HepG2 (cell line): ENCODE data around the gene NLRP12. TPM values are rescaled to one million over a fixed set of nuclear protein-coding genes. Genes with fewer than 3 reads are reported as not detected.

Experiments
- ATAC-seq: fragments of 200-7000 bp; cut with Tn5 transposase; 3 replicates; pipeline ENCODE4 v1.9.1; 2020; ENCODE audit warnings: mild to moderate bottlenecking, moderate library complexity
- BruUV-seq: library from RNA; stranded (reverse); fragments of 400-500 nt; replicated peaks from 2 replicates; lab custom pipeline; 2021; lab: Mats Ljungman, UMichigan
- CTCF ChIA-PET: fragments of 300-600 bp; formaldehyde crosslinking; extraction: SDS; loops from one replicate; lab custom pipeline; 2021; ENCODE audit warnings: low total read pairs, inconsistent platforms, low intra/inter-chr PET ratio; lab: Yijun Ruan, JAX
- POLR2A ChIA-PET: fragments of 350-600 bp; sonication (Branson Sonifier 250); formaldehyde crosslinking; loops from one replicate; lab custom pipeline; 2020; ENCODE audit warnings: antibody characterized with exemption, inconsistent platforms; lab: Yijun Ruan, JAX
- DNase-seq: peaks from one replicate; pipeline ENCODE4 v3.0.0-alpha.2; 2015; ENCODE audit warnings: low spot score
- FAIRE-seq: peaks from 3 replicates; lab custom pipeline; 2011; peaks lifted over from hg19 to GRCh38; lab: Jason Lieb, UNC
- H2AFZ ChIP-seq: one replicate; pipeline ENCODE4 v1.6.1; 2011; ENCODE audit warnings: low read length, inconsistent platforms
- H3K27ac ChIP-seq: fragments of 300-600 bp; 3 replicates; pipeline ENCODE4 v1.8.0; 2011; ENCODE audit warnings: mixed run types, mild to moderate bottlenecking, mixed read lengths, low read length, inconsistent platforms; ENCODE audit not compliant: insufficient read depth; ENCODE audit errors: extremely low read length
- H3K27me3 ChIP-seq, 2 experiments: fragments of 200-600 bp in 1 of 2; 2 replicates in 1 of 2; 3 replicates in 1 of 2; pipeline versions ENCODE4 v1.6.0 to v1.8.0; 2011; ENCODE audit warnings: low read length in 2 of 2, mild to moderate bottlenecking in 2 of 2, moderate library complexity in 2 of 2, inconsistent platforms in 1 of 2; ENCODE audit not compliant: insufficient read depth in 2 of 2, control insufficient read depth in 1 of 2
- H3K36me3 ChIP-seq, 2 experiments: fragments of 200-600 bp in 1 of 2; replicated peaks in 1 of 2; 2 replicates in 1 of 2; 3 replicates in 1 of 2; pipeline versions ENCODE4 v1.5.1 to v1.8.0; 2011; ENCODE audit warnings: low read length in 2 of 2, inconsistent platforms in 1 of 2; ENCODE audit not compliant: insufficient read depth in 2 of 2, control insufficient read depth in 1 of 2
- H3K4me1 ChIP-seq: 2 replicates; pipeline ENCODE4 v1.5.1; 2012; ENCODE audit warnings: low read length, inconsistent platforms; ENCODE audit not compliant: insufficient read depth
- H3K4me2 ChIP-seq: 2 replicates; pipeline ENCODE4 v1.6.0; 2011; ENCODE audit warnings: low read depth, low read length, inconsistent platforms
- H3K4me3 ChIP-seq, 3 experiments: fragments of 200-600 bp in 1 of 3; sonication (generic), shearing (Covaris generic) in 1 of 3; replicated peaks in 1 of 3; 2 replicates each; pipeline ENCODE4 v1.5.1; 2011 to 2016; ENCODE audit warnings: low read length in 3 of 3, inconsistent platforms in 2 of 3, low read depth in 2 of 3, mild to moderate bottlenecking in 2 of 3, control low read depth in 1 of 3, mixed read lengths in 1 of 3; ENCODE audit not compliant: insufficient read depth in 1 of 3
- H3K79me2 ChIP-seq: one replicate; pipeline ENCODE4 v1.6.1; 2011; ENCODE audit warnings: low read length, inconsistent platforms; ENCODE audit not compliant: insufficient read depth
- H3K9ac ChIP-seq: 2 replicates; pipeline ENCODE4 v1.6.0; 2011; ENCODE audit warnings: mild to moderate bottlenecking, low read depth, low read length, inconsistent platforms; ENCODE audit not compliant: insufficient read depth
- H3K9me3 ChIP-seq: 2 replicates; pipeline ENCODE4 v1.5.1; 2012; ENCODE audit warnings: mild to moderate bottlenecking, low read length
- H4K20me1 ChIP-seq: 2 replicates; pipeline ENCODE4 v1.6.0; 2011; ENCODE audit warnings: inconsistent platforms, mild to moderate bottlenecking, low read length, moderate library complexity; ENCODE audit not compliant: insufficient read depth
- HOXA7 ChIP-seq: sonication (generic); formaldehyde crosslinking; IDR thresholded peaks from 2 replicates; pipeline ENCODE4 v1.8.1; 2022; ENCODE audit warnings: mild to moderate bottlenecking, missing genetic modification reagents, moderate library complexity
- HOXD1 ChIP-seq: sonication (generic); formaldehyde crosslinking; IDR thresholded peaks from 2 replicates; pipeline ENCODE4 v1.5.0; 2020; ENCODE audit warnings: missing genetic modification reagents
- KDM4B ChIP-seq: sonication (generic); formaldehyde crosslinking; IDR thresholded peaks from 2 replicates; pipeline ENCODE4 v1.4.0; 2020; ENCODE audit warnings: missing genetic modification reagents
- SMAD1 ChIP-seq: sonication (generic); formaldehyde crosslinking; IDR thresholded peaks from 2 replicates; pipeline ENCODE4 v1.4.0; 2020; ENCODE audit warnings: missing genetic modification reagents, low read depth, mild to moderate bottlenecking, borderline replicate concordance
- ZNF280B ChIP-seq: sonication (generic); formaldehyde crosslinking; IDR thresholded peaks from 2 replicates; pipeline ENCODE4 v1.5.0; 2020; ENCODE audit warnings: missing genetic modification reagents, mild to moderate bottlenecking, borderline replicate concordance
- ZNF879 ChIP-seq: sonication (generic); formaldehyde crosslinking; IDR thresholded peaks from 2 replicates; pipeline ENCODE4 v1.8.1; 2023; ENCODE audit warnings: missing genetic modification reagents
- WGBS: methylation state at CpG from one replicate; pipeline ENCODE4 v1.1.6; 2017; ENCODE audit warnings: low lambda C conversion rate; 5-methylcytosine and 5-hydroxymethylcytosine counted together
- in situ Hi-C: cut with HindIII; loops from 2 replicates; pipeline ENCODE4 v1.10.0; 2017; ENCODE audit warnings: low pct_unique_long_range_greater_than_20kb; ENCODE audit not compliant: extremely low pct_ligation_motif_present
- intact Hi-C: fragments of 100-400 bp; cut with micrococcal nuclease; formaldehyde crosslinking; loops from one replicate; pipeline ENCODE4 v1.10.0; 2022; ENCODE audit not compliant: unreplicated experiment
- polyA plus RNA-seq, 8 experiments: library from polyadenylated mRNA; depleted of rRNA in 3 of 8; stranded (reverse) in 7 of 8; unstranded in 1 of 8; fragments of >200 nt; fragmentation: Illumina TruSeq in 4 of 8; extraction: Trizol in 4 of 8; gene quantifications; 2 replicates each; pipeline versions ENCODE4 v1.2.1 to v1.2.3, GENCODE V29; 2011 to 2016; ENCODE audit warnings: low read depth in 4 of 8, missing spikeins in 1 of 8, mixed read lengths in 1 of 8; ENCODE audit not compliant: insufficient read depth in 1 of 8
- total RNA-seq, 5 experiments: library from RNA; depleted of rRNA; stranded (reverse); fragments of >200 nt; fragmentation: Illumina TruSeq; extraction: Trizol; gene quantifications; 2 replicates each; pipeline ENCODE4 v1.2.3, GENCODE V29; 2016; ENCODE audit warnings: low read depth in 1 of 5
- TF ChIP-seq, protein P1 (sequence below): sonication (generic); formaldehyde crosslinking; IDR thresholded peaks from 2 replicates; pipeline ENCODE4 v1.4.0; 2020; ENCODE audit warnings: missing genetic modification reagents

The NLRP12 gene
- total and polyA plus RNA-seq, 2 of the 13 experiments (the other 11 are each of a cell fraction or from before 2014, with no cell fraction given) = 0.15 to 0.20 TPM

DNA sequence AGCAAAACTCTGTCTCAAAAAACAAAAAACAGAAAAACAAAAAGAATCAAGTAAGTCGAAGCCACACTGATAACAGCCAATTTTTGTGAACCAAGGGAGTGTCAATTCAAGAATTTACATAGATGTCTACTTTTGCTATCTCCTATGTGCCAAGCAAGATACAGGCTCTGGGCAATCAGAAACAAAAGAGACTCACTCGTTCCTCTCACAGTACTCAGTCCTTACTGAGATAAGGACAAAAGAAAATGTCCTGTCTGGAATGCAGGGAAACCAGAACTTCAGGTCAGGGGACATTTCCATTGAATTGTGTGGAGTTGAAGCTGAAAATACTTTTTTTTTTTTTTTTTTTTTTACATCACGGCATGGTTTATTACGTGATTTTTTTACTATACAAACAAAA lies 53.0 kb downstream of the NLRP12 start:
- Histone ChIP-seq H4K20me1 (no peaks in the 10 kb centered on the region), H3K4me2 (no peak overlapping the region), H3K4me3 (no peak overlapping the region), H2AFZ (no peak overlapping the region), H3K9me3 (no peaks in the 10 kb centered on the region), H3K79me2 (no peaks in the 10 kb centered on the region), H3K4me1 (peaks cover 13% of the 10 kb centered on the region), H3K36me3 (no peaks in the 10 kb centered on the region), H3K27ac (no peak overlapping the region), H3K9ac (no peak overlapping the region), H3K27me3 (no peaks in the 10 kb centered on the region)
- ChIA-PET POLR2A (no interaction called here), CTCF (no interaction called here)
- ATAC-seq (no peak), DNase-seq (no peak), FAIRE-seq (no peak)
- intact Hi-C loops (no loop called here), in situ Hi-C loops (no loop called here)
- no peak for TF ChIP-seq KDM4B (CRISPR knock-in tag)
- no peak for TF ChIP-seq ZNF280B (CRISPR knock-in tag)
- no peak for TF ChIP-seq ZNF879 (CRISPR knock-in tag)
- TF ChIP-seq HOXA7 (CRISPR knock-in tag) = no peak
- no peak for TF ChIP-seq HOXD1
- TF ChIP-seq, protein P1, sequence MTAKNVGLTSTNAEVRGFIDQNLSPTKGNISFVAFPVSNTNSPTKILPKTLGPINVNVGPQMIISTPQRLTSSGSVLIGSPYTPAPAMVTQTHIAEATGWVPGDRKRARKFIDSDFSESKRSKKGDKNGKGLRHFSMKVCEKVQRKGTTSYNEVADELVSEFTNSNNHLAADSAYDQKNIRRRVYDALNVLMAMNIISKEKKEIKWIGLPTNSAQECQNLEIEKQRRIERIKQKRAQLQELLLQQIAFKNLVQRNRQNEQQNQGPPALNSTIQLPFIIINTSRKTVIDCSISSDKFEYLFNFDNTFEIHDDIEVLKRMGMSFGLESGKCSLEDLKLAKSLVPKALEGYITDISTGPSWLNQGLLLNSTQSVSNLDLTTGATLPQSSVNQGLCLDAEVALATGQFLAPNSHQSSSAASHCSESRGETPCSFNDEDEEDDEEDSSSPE = no peak
- TF ChIP-seq SMAD1 (CRISPR knock-in tag) = no peak
- 15% methylated on average over 4 of the region's 4 CpGs for WGBS
- no TSS peak for BruUV-seq
